PC-3 (cell line): ENCODE results near the gene YPEL1.

ENCODE experiments used
- EZH2 ChIP-seq: fragments of 300-600 bp; sonication (generic); IDR thresholded peaks from one replicate; pipeline ENCODE4 v1.6.1; 2017; ENCODE audit warnings: antibody characterized with exemption, mild to moderate bottlenecking, low read length; ENCODE audit not compliant: unreplicated experiment
- TF ChIP-seq, protein P1 (sequence below): fragments of 300-600 bp; sonication (generic); conservative IDR thresholded peaks from 2 replicates; pipeline ENCODE4 v1.5.1; 2017; ENCODE audit warnings: antibody characterized with exemption, low read depth, mild to moderate bottlenecking, low read length

DNA sequence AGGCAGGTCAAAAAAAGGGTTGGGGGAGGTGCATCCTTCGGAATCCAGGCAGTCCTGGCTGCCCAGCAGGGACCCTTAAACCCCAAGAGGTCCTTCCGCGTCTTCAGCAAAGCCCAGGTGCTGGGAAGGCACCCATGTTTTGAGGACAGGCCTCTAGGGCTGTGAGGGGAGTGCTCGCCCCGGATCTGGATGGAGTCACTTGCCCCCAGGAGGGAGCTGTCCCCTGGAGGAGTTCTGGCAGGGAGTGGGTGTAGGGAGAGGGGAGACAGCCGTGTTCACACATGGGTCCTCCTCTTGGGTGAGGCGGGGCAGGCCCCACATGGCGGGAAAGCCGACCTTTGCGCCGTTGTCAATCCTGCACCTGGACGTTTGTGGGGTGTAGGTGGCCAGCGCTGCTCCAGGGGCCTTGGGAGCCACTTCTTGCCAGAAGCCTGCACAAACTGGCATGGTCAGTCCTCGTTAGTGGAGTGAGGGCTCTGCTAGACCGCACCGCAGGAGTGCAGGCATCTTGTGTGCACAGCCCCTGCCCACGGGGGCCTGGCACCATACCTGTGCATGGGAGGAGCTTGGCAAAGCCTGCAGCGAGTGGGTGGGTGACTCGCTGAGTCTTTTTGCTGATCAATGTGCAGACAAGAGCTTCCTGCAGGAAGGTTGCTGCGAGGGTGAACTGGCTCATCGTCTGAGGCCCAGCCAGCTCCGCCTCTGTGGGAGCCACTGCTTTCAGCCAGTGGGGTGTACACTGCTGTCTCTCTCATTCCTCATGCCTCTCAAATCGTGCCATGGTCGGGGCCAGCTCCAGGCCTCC, 53.8 kb downstream of the YPEL1 start:
- no peak for TF ChIP-seq EZH2
- TF ChIP-seq, protein P1, sequence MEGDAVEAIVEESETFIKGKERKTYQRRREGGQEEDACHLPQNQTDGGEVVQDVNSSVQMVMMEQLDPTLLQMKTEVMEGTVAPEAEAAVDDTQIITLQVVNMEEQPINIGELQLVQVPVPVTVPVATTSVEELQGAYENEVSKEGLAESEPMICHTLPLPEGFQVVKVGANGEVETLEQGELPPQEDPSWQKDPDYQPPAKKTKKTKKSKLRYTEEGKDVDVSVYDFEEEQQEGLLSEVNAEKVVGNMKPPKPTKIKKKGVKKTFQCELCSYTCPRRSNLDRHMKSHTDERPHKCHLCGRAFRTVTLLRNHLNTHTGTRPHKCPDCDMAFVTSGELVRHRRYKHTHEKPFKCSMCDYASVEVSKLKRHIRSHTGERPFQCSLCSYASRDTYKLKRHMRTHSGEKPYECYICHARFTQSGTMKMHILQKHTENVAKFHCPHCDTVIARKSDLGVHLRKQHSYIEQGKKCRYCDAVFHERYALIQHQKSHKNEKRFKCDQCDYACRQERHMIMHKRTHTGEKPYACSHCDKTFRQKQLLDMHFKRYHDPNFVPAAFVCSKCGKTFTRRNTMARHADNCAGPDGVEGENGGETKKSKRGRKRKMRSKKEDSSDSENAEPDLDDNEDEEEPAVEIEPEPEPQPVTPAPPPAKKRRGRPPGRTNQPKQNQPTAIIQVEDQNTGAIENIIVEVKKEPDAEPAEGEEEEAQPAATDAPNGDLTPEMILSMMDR = no peak
